GM12891 (cell line): ENCODE results near the gene RYR2.

Experiments
- PAX5 ChIP-seq: IDR thresholded peaks from 2 replicates; pipeline ENCODE4 v1.6.1; 2011; ENCODE audit warnings: low read length, moderate library complexity, mild to moderate bottlenecking; ENCODE audit not compliant: insufficient read depth, severe bottlenecking
- POLR2A ChIP-seq: IDR thresholded peaks from 2 replicates; pipeline ENCODE4 v1.6.1; 2011; ENCODE audit warnings: low read depth, low read length, control low read depth
- POLR2AphosphoS5 ChIP-seq: IDR thresholded peaks from 2 replicates; pipeline ENCODE4 v1.6.1; 2011; ENCODE audit warnings: low read depth, low read length, control low read depth
- POU2F2 ChIP-seq: IDR thresholded peaks from 2 replicates; pipeline ENCODE4 v1.6.1; 2011; ENCODE audit warnings: low read depth, mild to moderate bottlenecking, control low read depth, low read length, moderate library complexity
- SPI1 ChIP-seq: IDR thresholded peaks from 2 replicates; pipeline ENCODE4 v1.6.1; 2011; ENCODE audit warnings: low read depth, low read length, control low read depth
- TAF1 ChIP-seq: IDR thresholded peaks from 2 replicates; pipeline ENCODE4 v1.6.1; 2011; ENCODE audit warnings: low read depth, low read length, control low read depth

GRCh38 chr1:237070519-237070918 is 28.5 kb downstream of the RYR2 start:
- no peak for TF ChIP-seq POLR2AphosphoS5
- TF ChIP-seq POLR2A: no peak
- TF ChIP-seq PAX5: no peak
- TF ChIP-seq TAF1: no peak
- TF ChIP-seq POU2F2: no peak
- TF ChIP-seq SPI1: no peak
